K562 (cell line): ENCODE measurements around the gene UBALD2. TPM values are rescaled to one million over a fixed set of nuclear protein-coding genes. Genes with fewer than 3 reads are reported as not detected.

Source experiments
- FIP1L1 ChIP-seq: fragments of 200-400 bp; formaldehyde crosslinking; IDR thresholded peaks from 2 replicates; pipeline ENCODE4 v1.6.1; 2018; ENCODE audit warnings: mild to moderate bottlenecking, low read depth, low read length; ENCODE audit not compliant: poor library complexity, severe bottlenecking
- GTF2E2 ChIP-seq: fragments of 200-800 bp; sonication (Bioruptor generic); IDR thresholded peaks from 2 replicates; pipeline ENCODE4 v1.6.1; 2016; ENCODE audit warnings: missing genetic modification characterization, missing compliant biosample characterization
- HDGF ChIP-seq: fragments of 450-650 bp; IDR thresholded peaks from 2 replicates; pipeline ENCODE4 v1.6.1; 2016
- KLF1 ChIP-seq: fragments of 450-650 bp; IDR thresholded peaks from 2 replicates; pipeline ENCODE4 v1.6.1; 2016; ENCODE audit warnings: missing genetic modification characterization, missing compliant biosample characterization
- MAFF ChIP-seq: IDR thresholded peaks from 2 replicates; pipeline ENCODE4 v1.6.1; 2012; ENCODE audit warnings: low read length, improper control_type of control experiment
- MAZ ChIP-seq, 2 experiments: fragments of 450-650 bp in 1 of 2; sonication (generic) in 1 of 2; formaldehyde crosslinking; IDR thresholded peaks in 1 of 2; conservative IDR thresholded peaks in 1 of 2; 2 replicates each; pipeline versions ENCODE4 v1.4.0 to v1.5.0; 2020; ENCODE audit warnings: mild to moderate bottlenecking in 1 of 2, missing genetic modification reagents in 1 of 2
- NRF1 ChIP-seq, 2 experiments: fragments of 450-650 bp; IDR thresholded peaks in 1 of 2; conservative IDR thresholded peaks in 1 of 2; 2 replicates each; pipeline ENCODE4 v1.6.1; 2014; ENCODE audit warnings: mild to moderate bottlenecking in 2 of 2
- SETDB1 ChIP-seq: IDR thresholded peaks from one replicate; pipeline ENCODE4 v1.6.1; 2012; ENCODE audit warnings: low read length, control low read depth, inconsistent platforms
- TSHZ1 ChIP-seq: fragments of 250-450 bp; sonication (Bioruptor Pico); IDR thresholded peaks from 2 replicates; pipeline ENCODE4 v1.4.0; 2020; ENCODE audit warnings: mild to moderate bottlenecking, moderate library complexity
- ZBTB7A ChIP-seq: IDR thresholded peaks from 2 replicates; pipeline ENCODE4 v1.6.1; 2011; ENCODE audit warnings: low read depth, mild to moderate bottlenecking, low read length, moderate library complexity, borderline replicate concordance; ENCODE audit not compliant: control insufficient read depth
- ZNF239 ChIP-seq: fragments of 250-450 bp; sonication (Bioruptor Pico); IDR thresholded peaks from 2 replicates; pipeline ENCODE4 v1.4.0; 2020; ENCODE audit warnings: mild to moderate bottlenecking
- ZNF318 ChIP-seq, 2 experiments: fragments of 450-650 bp; IDR thresholded peaks; 2 replicates each; pipeline ENCODE4 v1.6.1; 2016; ENCODE audit warnings: mild to moderate bottlenecking in 2 of 2, borderline replicate concordance in 1 of 2, low read depth in 1 of 2, moderate library complexity in 1 of 2
- polyA plus RNA-seq, 8 experiments: library from polyadenylated mRNA; depleted of rRNA in 4 of 8; stranded (reverse) in 5 of 8; unstranded in 3 of 8; fragments of >200 nt; fragmentation: Nextera tagmentation in 2 of 8; fragmentation: Illumina TruSeq in 1 of 8; extraction: Ambion mirVana in 2 of 8; extraction: Trizol in 1 of 8; gene quantifications; 2 replicates each; pipeline versions ENCODE4 v1.2.1 to v1.2.3, GENCODE V29; 2011 to 2014; ENCODE audit warnings: inconsistent platforms in 1 of 8, missing spikeins in 1 of 8
- total RNA-seq, 7 experiments: library from RNA; depleted of rRNA in 6 of 7; stranded (reverse); fragments of >200 nt in 6 of 7; fragmentation: Illumina TruSeq in 2 of 7; extraction: Trizol in 2 of 7; gene quantifications; 2 replicates each; pipeline versions ENCODE4 v1.2.1 to v1.2.3, GENCODE V29; 2011 to 2021; ENCODE audit warnings: low replicate concordance in 1 of 7
- TF ChIP-seq, protein P1 (sequence below): fragments of 450-650 bp; IDR thresholded peaks from 2 replicates; pipeline ENCODE4 v1.6.1; 2016

UBALD2 gene
- total and polyA plus RNA-seq, 9 of the 15 experiments (the other 6 are each of a cell fraction or from before 2014, with no cell fraction given): 2.3 to 94.1 (median 25.3) TPM

DNA sequence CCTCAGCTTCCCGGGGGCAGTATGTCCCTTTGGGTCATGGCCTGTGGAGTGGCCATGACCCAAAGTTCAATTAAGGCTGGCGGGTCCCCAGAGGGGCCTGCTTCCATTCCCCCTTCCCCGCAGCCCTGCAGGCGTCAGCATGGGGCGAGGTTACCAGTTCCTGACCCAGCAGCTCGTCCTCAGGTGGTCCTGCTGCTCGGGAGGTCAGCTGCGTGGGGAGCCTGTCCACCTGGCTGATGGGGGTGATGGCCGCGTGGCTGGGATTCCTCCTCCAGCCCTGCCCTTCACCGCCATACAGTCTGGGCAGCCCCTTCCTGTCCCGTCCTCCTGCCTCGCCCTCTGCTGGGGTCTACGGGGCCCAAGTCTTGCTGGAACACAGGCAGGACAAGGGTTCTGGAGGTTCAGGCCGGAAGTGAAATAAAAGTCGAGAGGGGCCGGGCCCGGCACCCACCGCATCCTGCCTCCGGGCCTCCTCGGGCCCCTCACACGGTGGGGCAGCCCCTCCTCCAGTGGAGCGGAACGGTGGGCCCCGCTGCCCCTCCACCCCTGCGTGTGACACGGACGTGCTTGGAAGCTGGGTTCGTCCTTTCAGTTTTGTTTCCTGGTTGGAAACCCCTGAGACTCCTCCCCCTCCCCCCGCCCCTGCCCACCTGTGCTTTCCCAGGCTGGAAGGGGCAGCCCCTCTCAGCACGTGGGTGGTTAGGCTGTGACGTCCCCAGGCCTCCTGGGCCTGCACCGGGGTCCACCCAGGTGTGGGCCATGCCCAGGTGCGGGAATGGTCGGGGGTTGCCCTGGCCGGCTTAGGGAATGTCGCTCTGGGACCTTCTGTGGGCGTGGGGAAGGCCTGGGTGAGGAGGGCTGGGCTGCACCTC, 6.8 kb downstream of the UBALD2 start (continued):
- TF ChIP-seq ZNF318 (IDR thresholded peaks at IDR 0.05; ENCODE audit: borderline replicate concordance in 1 of 2, low read depth in 1 of 2) (no peak), ZBTB7A (peak; percentile 52), NRF1 (conservative IDR thresholded peaks at IDR 0.05 in 1 of 2, IDR thresholded peaks at IDR 0.05 in 1 of 2) (no peak), HDGF (no peak), MAZ (CRISPR knock-in tag; conservative IDR thresholded peaks at IDR 0.05 in 1 of 2, IDR thresholded peaks at IDR 0.05 in 1 of 2) (no peak), TSHZ1 (CRISPR knock-in tag) (no peak), ZNF239 (CRISPR knock-in tag) (no peak), FIP1L1 (peak; percentile 50), SETDB1 (no peak), GTF2E2 (tag) (no peak), MAFF (no peak), KLF1 (tag) (no peak)
- TF ChIP-seq, protein P1, sequence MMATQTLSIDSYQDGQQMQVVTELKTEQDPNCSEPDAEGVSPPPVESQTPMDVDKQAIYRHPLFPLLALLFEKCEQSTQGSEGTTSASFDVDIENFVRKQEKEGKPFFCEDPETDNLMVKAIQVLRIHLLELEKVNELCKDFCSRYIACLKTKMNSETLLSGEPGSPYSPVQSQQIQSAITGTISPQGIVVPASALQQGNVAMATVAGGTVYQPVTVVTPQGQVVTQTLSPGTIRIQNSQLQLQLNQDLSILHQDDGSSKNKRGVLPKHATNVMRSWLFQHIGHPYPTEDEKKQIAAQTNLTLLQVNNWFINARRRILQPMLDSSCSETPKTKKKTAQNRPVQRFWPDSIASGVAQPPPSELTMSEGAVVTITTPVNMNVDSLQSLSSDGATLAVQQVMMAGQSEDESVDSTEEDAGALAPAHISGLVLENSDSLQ: no peak
